ENCODE data around the gene NEK7.
"Not testable (repeated sequence)": the region's sequence is repeated elsewhere in the genome, so short reads cannot be mapped to it uniquely, and the experiment has no call there.

The NEK7 gene

GRCh38 chr1:198156745-198157240, at the start of gene NEK7:
TSS of gene NEK7 (plus strand) at chr1:198156998. CDS start at chr1:198232581, 75,583 bp downstream.
- DNase-seq (ENCODE audit: low read depth in 3 of 3), result peak in 2 of 3 donors; percentile 49 to 54

GRCh38 chr1:198107091-198107501, 49.7 kb upstream of the NEK7 start:
- no peak for DNase-seq (ENCODE audit: low read depth in 3 of 3)

GRCh38 chr1:198108636-198109370, 48.0 kb upstream of the NEK7 start:
- no peak for DNase-seq (ENCODE audit: low read depth in 3 of 3)

- DNase-seq (ENCODE audit: low read depth in 3 of 3), result no peak
These were observed 47.5 kb upstream of the NEK7 start for GRCh38 chr1:198109371-198109715.

GRCh38 chr1:198113342-198113750, 43.5 kb upstream of the NEK7 start:
- no peak for DNase-seq (ENCODE audit: low read depth in 3 of 3)

GRCh38 chr1:198116069-198116468, 40.7 kb upstream of the NEK7 start:
- DNase-seq (ENCODE audit: low read depth in 3 of 3), result no peak

GRCh38 chr1:198116469-198116868, 40.3 kb upstream of the NEK7 start:
- DNase-seq (ENCODE audit: low read depth in 3 of 3), result no peak

GRCh38 chr1:198117267-198117666, 39.5 kb upstream of the NEK7 start:
- no peak for DNase-seq (ENCODE audit: low read depth in 3 of 3)

- no peak for DNase-seq (ENCODE audit: low read depth in 3 of 3)
These were observed 38.7 kb upstream of the NEK7 start for GRCh38 chr1:198118134-198118533.

- DNase-seq (ENCODE audit: low read depth in 3 of 3), result no peak
These were observed 36.9 kb upstream of the NEK7 start for GRCh38 chr1:198119906-198120305.

GRCh38 chr1:198121056-198121826, 35.6 kb upstream of the NEK7 start:
- no peak for DNase-seq (ENCODE audit: low read depth in 3 of 3)

GRCh38 chr1:198122693-198123092, 34.1 kb upstream of the NEK7 start:
- DNase-seq (ENCODE audit: low read depth in 3 of 3), result no peak

GRCh38 chr1:198123133-198123532, 33.7 kb upstream of the NEK7 start:
- no peak for DNase-seq (ENCODE audit: low read depth in 3 of 3)

- DNase-seq (ENCODE audit: low read depth in 3 of 3), result no peak
These were observed 32.1 kb upstream of the NEK7 start for GRCh38 chr1:198124673-198125072.

- DNase-seq (ENCODE audit: low read depth in 3 of 3), result no peak
These were observed 30.6 kb upstream of the NEK7 start for GRCh38 chr1:198125995-198126735.

GRCh38 chr1:198128533-198128932, 28.3 kb upstream of the NEK7 start:
- DNase-seq (ENCODE audit: low read depth in 3 of 3), result no peak

- not testable (repeated sequence) for DNase-seq (ENCODE audit: low read depth in 3 of 3)
These were observed 26.7 kb upstream of the NEK7 start for GRCh38 chr1:198130053-198130452.

GRCh38 chr1:198132060-198132781, 24.6 kb upstream of the NEK7 start:
- DNase-seq (ENCODE audit: low read depth in 3 of 3), result no peak

- DNase-seq (ENCODE audit: low read depth in 3 of 3), result no peak
These were observed 22.5 kb upstream of the NEK7 start for GRCh38 chr1:198134252-198134651.

- DNase-seq (ENCODE audit: low read depth in 3 of 3), result no peak
These were observed 21.4 kb upstream of the NEK7 start for GRCh38 chr1:198135366-198135765.

- no peak for DNase-seq (ENCODE audit: low read depth in 3 of 3)
These were observed 15.0 kb upstream of the NEK7 start for GRCh38 chr1:198141668-198142351.

Data from stimulated activated CD4-positive, alpha-beta T cell treated with anti-CD3 and anti-CD28 coated beads, TNF-alpha, amount 100 ng/mL, for 48 hours (primary cell).